Measurements from ENCODE around the gene GREB1.
A peak's percentile ranks its signal among the peaks of the same experiment; 100 is the strongest.

The GREB1 gene

DNA sequence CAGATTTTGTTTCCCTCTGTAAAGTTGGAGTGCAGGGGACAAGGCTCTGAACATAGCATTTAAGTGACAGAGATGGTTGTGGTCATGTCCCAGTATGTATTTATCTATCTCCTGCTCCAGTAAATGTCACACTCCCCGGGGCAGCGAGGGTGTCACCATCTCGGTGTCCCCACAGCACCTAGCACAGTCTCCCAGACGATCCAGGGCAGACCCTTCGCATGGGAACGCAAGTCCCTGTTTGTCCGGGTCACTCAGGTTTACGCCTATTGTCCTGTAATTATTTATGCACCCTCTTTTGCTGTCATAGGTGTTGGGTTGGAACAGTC is 148.7 kb downstream of the GREB1 start:
- Histone ChIP-seq H3K4me3 (no peak overlapping the region), H3K27ac (no peak overlapping the region)
- DNase-seq (ENCODE audit: low spot score), result peak; percentile 56
- TF ChIP-seq, protein P1, sequence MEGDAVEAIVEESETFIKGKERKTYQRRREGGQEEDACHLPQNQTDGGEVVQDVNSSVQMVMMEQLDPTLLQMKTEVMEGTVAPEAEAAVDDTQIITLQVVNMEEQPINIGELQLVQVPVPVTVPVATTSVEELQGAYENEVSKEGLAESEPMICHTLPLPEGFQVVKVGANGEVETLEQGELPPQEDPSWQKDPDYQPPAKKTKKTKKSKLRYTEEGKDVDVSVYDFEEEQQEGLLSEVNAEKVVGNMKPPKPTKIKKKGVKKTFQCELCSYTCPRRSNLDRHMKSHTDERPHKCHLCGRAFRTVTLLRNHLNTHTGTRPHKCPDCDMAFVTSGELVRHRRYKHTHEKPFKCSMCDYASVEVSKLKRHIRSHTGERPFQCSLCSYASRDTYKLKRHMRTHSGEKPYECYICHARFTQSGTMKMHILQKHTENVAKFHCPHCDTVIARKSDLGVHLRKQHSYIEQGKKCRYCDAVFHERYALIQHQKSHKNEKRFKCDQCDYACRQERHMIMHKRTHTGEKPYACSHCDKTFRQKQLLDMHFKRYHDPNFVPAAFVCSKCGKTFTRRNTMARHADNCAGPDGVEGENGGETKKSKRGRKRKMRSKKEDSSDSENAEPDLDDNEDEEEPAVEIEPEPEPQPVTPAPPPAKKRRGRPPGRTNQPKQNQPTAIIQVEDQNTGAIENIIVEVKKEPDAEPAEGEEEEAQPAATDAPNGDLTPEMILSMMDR (IDR thresholded peaks at IDR 0.05), result no peak

DNA sequence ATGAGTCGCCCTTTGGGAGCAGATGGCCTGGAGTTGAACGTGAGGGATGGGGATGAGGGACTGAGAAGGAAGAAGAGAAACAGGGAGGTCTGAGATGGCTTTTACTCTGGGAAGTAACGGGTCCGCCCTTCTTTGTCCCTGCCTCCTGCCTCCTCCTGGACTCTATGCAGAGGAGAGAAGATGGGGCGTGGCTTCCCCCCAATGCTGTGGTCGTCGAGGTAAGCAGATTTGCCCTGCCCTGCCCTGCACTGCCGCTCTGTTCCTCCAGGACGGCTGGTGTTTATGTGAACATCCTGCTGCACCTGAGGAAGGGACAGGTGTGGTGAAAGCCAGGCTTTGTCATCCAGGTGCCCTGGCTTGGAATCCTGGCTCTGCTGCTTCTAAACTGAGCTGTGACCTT is 149.6 kb downstream of the GREB1 start:
- H3K27ac ChIP-seq, result no peak overlapping the region
- no peak overlapping the region for H3K4me3 ChIP-seq
- TF ChIP-seq, protein P1 (IDR thresholded peaks at IDR 0.05), result no peak
- no peak for DNase-seq (ENCODE audit: low spot score)

DNA sequence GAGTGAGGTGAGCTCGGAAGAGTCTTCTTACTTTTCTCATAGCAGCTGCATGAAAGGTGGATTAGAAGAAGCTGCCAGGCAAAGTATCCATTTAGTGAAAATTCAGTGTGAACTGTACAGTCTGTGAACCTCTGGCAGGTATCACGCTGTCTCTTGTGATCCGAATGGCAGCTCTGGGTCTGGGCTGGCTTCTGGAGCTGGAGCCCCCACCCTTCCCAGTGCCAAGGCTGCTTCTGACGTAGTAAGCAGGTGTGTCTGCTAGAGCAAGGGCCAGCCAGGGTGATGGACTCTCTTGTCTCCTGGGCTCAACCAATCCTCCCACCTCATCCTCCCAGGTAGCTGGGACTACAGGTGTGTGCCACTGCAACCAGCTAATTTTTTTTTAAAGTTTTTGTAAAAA is 150.1 kb downstream of the GREB1 start:
- peak; percentile 45 for DNase-seq (ENCODE audit: low spot score)
- Histone ChIP-seq H3K27ac (no peak overlapping the region), H3K4me3 (no peak overlapping the region)
- TF ChIP-seq, protein P1 (IDR thresholded peaks at IDR 0.05), result no peak

DNA sequence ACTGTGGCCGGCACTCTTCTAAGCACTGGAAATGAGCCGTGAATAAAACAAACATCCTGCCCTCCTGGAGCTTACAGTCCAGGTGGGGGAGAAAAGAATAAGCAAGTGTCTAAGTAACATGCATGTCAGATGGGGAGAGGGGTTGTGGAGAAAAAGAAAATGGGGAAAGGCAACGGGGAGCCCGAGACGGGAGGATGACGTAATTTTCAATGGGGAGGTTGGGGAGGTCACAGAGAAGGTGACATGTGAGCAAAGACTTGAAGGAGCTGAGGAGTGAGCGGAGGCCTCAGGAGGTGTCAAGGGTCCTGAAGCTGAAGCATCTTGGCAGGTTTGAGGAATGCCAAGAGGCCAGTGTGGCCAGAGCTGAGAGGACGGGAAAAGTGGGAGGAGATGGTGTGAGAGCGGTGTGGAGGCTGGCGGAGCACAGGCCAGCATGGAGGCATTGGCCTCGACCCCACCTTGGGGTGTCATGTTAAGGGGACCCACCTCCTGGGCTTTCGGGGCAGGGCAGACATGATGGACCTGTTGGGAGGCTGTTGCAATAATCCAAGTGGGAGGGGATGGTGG is 151.1 kb downstream of the GREB1 start:
- TF ChIP-seq, protein P1 (IDR thresholded peaks at IDR 0.05), result no peak

DNA sequence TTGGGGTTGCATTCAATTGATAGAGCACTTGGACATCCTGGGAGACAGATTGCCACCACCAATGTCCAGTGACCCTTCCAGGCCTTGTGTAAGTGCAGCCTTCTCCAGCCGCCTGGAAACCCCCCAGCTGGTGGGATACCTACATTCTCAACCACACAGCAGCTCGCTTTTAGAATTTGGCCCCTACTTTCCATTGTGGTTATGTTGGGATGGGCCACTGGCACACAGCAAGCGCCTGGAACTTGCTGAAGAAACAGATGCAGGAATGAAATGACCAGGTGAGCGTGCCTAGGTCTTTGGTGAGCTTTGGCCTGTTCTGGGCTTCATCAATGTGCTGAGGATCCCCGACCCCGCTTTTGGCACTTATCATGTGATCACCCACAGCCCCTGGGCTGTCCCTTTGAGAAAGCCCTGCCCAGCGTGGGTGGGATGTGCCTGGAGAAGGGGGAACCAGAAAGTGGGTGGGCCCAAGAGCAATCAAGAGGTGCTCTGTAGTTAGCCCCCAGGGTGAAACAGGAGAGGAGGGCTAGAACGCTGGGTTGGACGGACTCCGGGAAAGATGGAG is 152.1 kb downstream of the GREB1 start:
- TF ChIP-seq, protein P1 (IDR thresholded peaks at IDR 0.05), result no peak
- H3K27ac ChIP-seq, result no peak overlapping the region
- no peak for DNase-seq (ENCODE audit: low spot score)

More for the DNA sequence above, 151.1 kb downstream of the GREB1 start:
- no peak overlapping the region for H3K27ac ChIP-seq
- DNase-seq (ENCODE audit: low spot score), result no peak
- H3K4me3 ChIP-seq, result no peak overlapping the region

DNA sequence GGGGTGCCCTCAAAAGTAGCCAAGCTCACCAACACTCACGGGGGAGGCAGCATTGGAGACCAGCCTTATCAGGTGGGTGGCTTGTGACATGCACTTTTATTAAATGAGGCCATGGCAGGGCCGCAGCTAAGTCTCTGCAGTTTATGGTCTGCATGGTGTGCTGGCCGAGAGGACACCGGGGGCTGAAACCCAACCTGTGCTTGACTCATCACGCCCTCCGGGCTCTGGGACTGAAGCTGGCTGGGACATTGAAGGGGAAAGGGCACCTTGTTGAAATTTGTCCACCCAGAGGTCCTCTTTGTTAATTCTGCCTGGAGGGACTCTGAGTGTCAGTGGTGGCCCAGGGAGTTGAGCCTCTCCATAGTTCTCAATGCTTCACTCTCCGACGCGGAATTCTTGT is 153.9 kb downstream of the GREB1 start:
- TF ChIP-seq, protein P1 (IDR thresholded peaks at IDR 0.05), result no peak
- DNase-seq (ENCODE audit: low spot score), result no peak
- Histone ChIP-seq H3K27ac (peak overlapping the region; percentile 17 to 57), H3K4me3 (peak overlapping the region; percentile 58)

More for the DNA sequence above, 152.1 kb downstream of the GREB1 start:
- no peak overlapping the region for H3K4me3 ChIP-seq
